Measurements from ENCODE around the gene ZNF514. TPM values are rescaled to one million over a fixed set of nuclear protein-coding genes. Genes with fewer than 3 reads are reported as not detected.

The ZNF514 gene
- total and polyA plus RNA-seq, 12 donors = 4.6 to 26.1 (median 14.2) TPM

DNA sequence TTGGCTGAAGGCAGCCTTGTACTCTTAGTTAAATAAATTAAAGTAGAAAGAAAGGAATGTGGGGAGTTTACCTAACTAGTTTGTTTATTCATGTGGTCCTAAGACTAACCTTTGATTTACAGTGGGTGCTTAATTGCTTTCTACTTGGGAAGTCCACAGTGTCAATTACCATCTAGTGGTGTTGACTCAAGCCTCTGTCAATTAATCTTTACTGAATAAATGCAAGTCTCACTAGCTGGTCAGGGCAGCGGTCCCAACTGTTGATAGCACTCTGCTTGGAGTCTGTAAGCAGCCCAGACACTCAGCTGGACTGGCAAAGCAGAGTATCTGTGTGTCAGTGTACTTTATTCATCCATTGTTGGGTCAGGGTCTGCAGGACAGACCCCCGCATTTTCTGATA is 15.8 kb downstream of the ZNF514 start:
- H3K9me3 ChIP-seq (replicated peaks in 1 of 3) = peaks cover 2 to 55% (median 2%) of the 10 kb centered on the region in 3 donors
- 93 to 100% (median 99%) methylated on average over 2 of the region's 2 CpGs for WGBS, 4 donors

DNA sequence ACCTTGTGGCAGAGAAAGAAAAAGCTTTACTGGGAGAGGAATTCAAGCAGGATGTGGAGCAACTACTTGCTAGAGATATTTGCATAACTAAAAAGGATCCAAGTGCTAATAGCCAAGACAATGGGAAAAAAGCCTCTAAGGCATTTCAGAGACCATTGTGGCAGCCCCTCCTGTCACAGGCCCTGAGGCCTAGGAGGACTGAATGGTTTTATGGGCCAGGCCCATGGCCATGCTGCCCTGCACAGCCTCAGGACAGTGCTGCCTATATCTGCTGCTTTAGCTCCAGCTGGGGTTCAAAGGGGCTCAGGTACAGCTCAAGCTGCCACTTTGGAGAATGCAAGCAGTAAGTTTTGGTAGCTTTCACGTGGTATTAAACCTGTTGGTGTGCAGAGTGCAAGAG is 20.9 kb downstream of the ZNF514 start:
- DNase-seq = no peak
- Histone ChIP-seq H3K27me3 (no peaks in the 10 kb centered on the region), H3K36me3 (replicated peaks in 1 of 2) (no peaks in the 10 kb centered on the region), H3K4me1 (replicated peaks in 1 of 2) (no peaks in the 10 kb centered on the region), H3K4me3 (no peak overlapping the region), H3K9me3 (replicated peaks in 1 of 3) (peaks cover 0 to 28% (median 0%) of the 10 kb centered on the region in 3 donors), H3K27ac (no peak overlapping the region)
- TF ChIP-seq, protein P1, sequence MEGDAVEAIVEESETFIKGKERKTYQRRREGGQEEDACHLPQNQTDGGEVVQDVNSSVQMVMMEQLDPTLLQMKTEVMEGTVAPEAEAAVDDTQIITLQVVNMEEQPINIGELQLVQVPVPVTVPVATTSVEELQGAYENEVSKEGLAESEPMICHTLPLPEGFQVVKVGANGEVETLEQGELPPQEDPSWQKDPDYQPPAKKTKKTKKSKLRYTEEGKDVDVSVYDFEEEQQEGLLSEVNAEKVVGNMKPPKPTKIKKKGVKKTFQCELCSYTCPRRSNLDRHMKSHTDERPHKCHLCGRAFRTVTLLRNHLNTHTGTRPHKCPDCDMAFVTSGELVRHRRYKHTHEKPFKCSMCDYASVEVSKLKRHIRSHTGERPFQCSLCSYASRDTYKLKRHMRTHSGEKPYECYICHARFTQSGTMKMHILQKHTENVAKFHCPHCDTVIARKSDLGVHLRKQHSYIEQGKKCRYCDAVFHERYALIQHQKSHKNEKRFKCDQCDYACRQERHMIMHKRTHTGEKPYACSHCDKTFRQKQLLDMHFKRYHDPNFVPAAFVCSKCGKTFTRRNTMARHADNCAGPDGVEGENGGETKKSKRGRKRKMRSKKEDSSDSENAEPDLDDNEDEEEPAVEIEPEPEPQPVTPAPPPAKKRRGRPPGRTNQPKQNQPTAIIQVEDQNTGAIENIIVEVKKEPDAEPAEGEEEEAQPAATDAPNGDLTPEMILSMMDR (IDR thresholded peaks at IDR 0.05) = no peak
- no peak for TF ChIP-seq POLR2A (IDR thresholded peaks at IDR 0.05)
- 61 to 100% (median 84%) methylated on average over 1 of the region's 1 CpG for WGBS, 4 donors
- intact Hi-C loops (cut with DNase I) = no loop called here

More for the DNA sequence above, 15.8 kb downstream of the ZNF514 start:
- intact Hi-C loops (cut with DNase I) = no loop called here
- H3K27ac ChIP-seq = no peak overlapping the region
- no peaks in the 10 kb centered on the region for H3K36me3 ChIP-seq (replicated peaks in 1 of 2)
- H3K27me3 ChIP-seq = no peaks in the 10 kb centered on the region
- H3K4me3 ChIP-seq = no peak overlapping the region
- TF ChIP-seq POLR2A (IDR thresholded peaks at IDR 0.05) = no peak
- TF ChIP-seq, protein P1 (IDR thresholded peaks at IDR 0.05) = no peak
- no peak for DNase-seq
- no peaks in the 10 kb centered on the region for H3K4me1 ChIP-seq (replicated peaks in 1 of 2)

DNA sequence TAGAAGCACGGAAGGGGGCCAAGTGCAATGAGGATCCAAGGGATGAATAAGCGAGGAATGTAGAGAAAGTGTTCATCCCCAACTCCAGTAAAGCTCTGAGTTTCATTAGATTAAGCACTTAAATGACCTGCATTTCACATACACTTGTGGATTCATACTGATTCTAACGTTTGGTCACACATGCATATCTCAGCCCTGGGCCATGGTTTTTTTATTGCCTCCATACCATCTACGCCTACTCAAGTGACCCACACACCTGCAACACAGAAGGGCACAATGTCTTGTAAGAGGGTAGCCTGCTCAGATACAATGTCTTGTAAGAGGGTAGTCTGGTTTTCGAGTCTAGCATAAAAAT is 37.5 kb downstream of the ZNF514 start:
- H3K4me1 ChIP-seq (replicated peaks in 1 of 2) = peaks cover 8 to 27% of the 10 kb centered on the region in 2 donors
- no peak for DNase-seq
- no peaks in the 10 kb centered on the region for H3K9me3 ChIP-seq (replicated peaks in 1 of 3)
- peak overlapping the region in 2 of 4 donors; percentile 95 to 97 for H3K4me3 ChIP-seq
- intact Hi-C loops (cut with DNase I) = loop anchor here in 1 of 2 donors (5.0 kb wide), 1 partner anchor 35 kb away; the partner anchor contains the start of gene ZNF514
- TF ChIP-seq, protein P1 (IDR thresholded peaks at IDR 0.05) = no peak
- WGBS, 4 donors = 21 to 30% (median 26%) methylated on average over 5 of the region's 5 CpGs
- peaks cover 0 to 4% of the 10 kb centered on the region in 2 donors for H3K36me3 ChIP-seq (replicated peaks in 1 of 2)
- no peaks in the 10 kb centered on the region for H3K27me3 ChIP-seq
- peak overlapping the region in 2 of 5 donors; percentile 97 to 99 for H3K27ac ChIP-seq

DNA sequence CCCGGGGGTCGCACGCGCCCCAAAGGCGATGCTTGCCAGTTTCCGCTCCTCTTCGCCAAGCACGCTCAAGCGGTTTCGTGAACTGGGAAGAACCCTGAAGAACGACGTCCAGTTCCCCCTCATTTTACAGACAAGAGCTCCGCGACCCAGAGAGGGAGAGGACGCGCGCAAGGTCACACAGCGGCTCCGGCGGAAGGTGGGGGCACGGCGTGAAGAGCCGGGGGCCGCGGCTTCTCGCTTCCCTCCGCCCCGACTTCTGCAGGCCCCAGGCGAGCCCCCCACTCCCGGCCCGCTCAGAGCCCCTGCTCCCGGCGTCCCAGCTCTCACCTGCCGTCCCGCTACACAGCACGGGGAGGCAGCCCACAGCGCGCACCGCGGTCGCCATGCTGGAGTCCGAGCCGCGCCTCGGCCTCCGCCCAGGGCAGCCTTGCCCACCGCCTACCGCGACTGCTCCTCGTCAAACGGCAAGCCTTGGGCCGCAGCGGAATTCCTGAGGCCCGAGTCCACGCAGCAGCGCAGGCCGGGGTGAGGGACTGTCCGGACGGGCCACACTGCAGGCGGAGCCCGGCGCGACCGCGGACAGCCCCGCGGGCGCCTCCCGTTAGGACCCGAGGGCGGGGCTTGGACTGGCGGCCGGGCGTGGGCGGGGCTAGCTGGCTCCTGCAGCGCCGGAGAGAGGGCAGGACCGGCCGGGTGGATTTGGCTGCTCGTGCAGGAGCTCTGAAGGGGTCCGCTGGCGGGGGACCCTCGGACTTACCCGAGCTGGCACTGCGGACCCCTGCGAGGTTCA is 38.0 kb downstream of the ZNF514 start, which contains the start of gene MRPS5:
MRPS5 (minus strand) TSS at position 402 of the 790 bp plus-strand sequence; CDS start at position 385, 17 bp downstream.
- WGBS, 4 donors = 0 to 3% (median 0%) methylated on average over 19 to 86 of the region's 86 CpGs

More for the DNA sequence above, 38.0 kb downstream of the ZNF514 start, which contains the start of gene MRPS5:
- no peaks in the 10 kb centered on the region for H3K27me3 ChIP-seq
- H3K4me3 ChIP-seq = peak within 1 kb of the TSS; percentile 51 to 97 (median 96)
- TF ChIP-seq POLR2A (IDR thresholded peaks at IDR 0.05) = peak; percentile 42 to 75
- TF ChIP-seq, protein P1 (IDR thresholded peaks at IDR 0.05) = peak in 1 of 6 experiments; percentile 13
- peaks cover 0 to 6% of the 10 kb centered on the region in 2 donors for H3K36me3 ChIP-seq (replicated peaks in 1 of 2)
- no peaks in the 10 kb centered on the region for H3K9me3 ChIP-seq (replicated peaks in 1 of 3)
- intact Hi-C loops (cut with DNase I) = loop anchor here in 1 of 2 donors (5.0 kb wide), 1 partner anchor 36 kb away; the partner anchor contains the start of gene ZNF514
- peaks cover 8 to 27% of the 10 kb centered on the region in 2 donors for H3K4me1 ChIP-seq (replicated peaks in 1 of 2)
- peak; percentile 73 to 89 (median 85) for DNase-seq
- H3K27ac ChIP-seq = peak within 1 kb of the TSS; percentile 57 to 99 (median 95)
